Vagina (tissue), 2 donors: ENCODE measurements around the gene CMTM4. TPM values are rescaled to one million over a fixed set of nuclear protein-coding genes. Genes with fewer than 3 reads are reported as not detected.

Source experiments
- DNase-seq, 2 donors: peaks; one replicate each; pipeline ENCODE4 v3.0.0-alpha.2; 2017; ENCODE audit errors: extremely low spot score in 2 of 2
- H3K27ac ChIP-seq: fragments of 200-600 bp; sonication (generic); one replicate; pipeline ENCODE4 v1.5.1; 2019
- H3K27me3 ChIP-seq: fragments of 200-600 bp; sonication (generic); one replicate; pipeline ENCODE4 v1.5.1; 2019
- H3K36me3 ChIP-seq, 2 donors: fragments of 200-600 bp; sonication (generic); one replicate each; pipeline ENCODE4 v1.5.1; 2017 to 2019
- H3K4me1 ChIP-seq: fragments of 200-600 bp; sonication (generic); one replicate; pipeline ENCODE4 v1.5.1; 2019
- H3K4me3 ChIP-seq, 2 donors: fragments of 200-600 bp; sonication (generic); 1 replicate in 1 of 2; 2 replicates in 1 of 2; pipeline ENCODE4 v1.5.1; 2016 to 2019
- H3K9me3 ChIP-seq: fragments of 200-600 bp; sonication (generic); one replicate; pipeline ENCODE4 v1.5.1; 2019
- CTCF ChIP-seq, 3 experiments: fragments of 450-650 bp in 2 of 3; fragments of 200-600 bp in 1 of 3; sonication (generic) in 1 of 3; IDR thresholded peaks; one replicate each; pipeline ENCODE4 v1.5.1; 2017 to 2019; ENCODE audit warnings: antibody characterized with exemption in 3 of 3, mild to moderate bottlenecking in 2 of 3, moderate library complexity in 2 of 3
- POLR2A ChIP-seq, 2 donors: fragments of 450-650 bp; IDR thresholded peaks; one replicate each; pipeline ENCODE4 v1.6.1; 2017; ENCODE audit warnings: antibody characterized with exemption in 2 of 2, mild to moderate bottlenecking in 2 of 2, moderate library complexity in 2 of 2
- POLR2AphosphoS5 ChIP-seq, 2 donors: sonication (generic); formaldehyde crosslinking; IDR thresholded peaks; one replicate each; pipeline ENCODE4 v1.9.0; 2017; ENCODE audit warnings: antibody characterized with exemption in 2 of 2, mild to moderate bottlenecking in 2 of 2, low read depth in 1 of 2; ENCODE audit not compliant: insufficient read depth in 1 of 2
- intact Hi-C: fragments of 100-400 bp; cut with DNase I; formaldehyde crosslinking; loops from one replicate; pipeline ENCODE4 v1.15.1; 2023
- total RNA-seq: library from RNA; depleted of rRNA; stranded (reverse); fragments of >200 nt; gene quantifications from one replicate; pipeline ENCODE4 v1.2.3, GENCODE V29; 2016

CMTM4 gene
- total RNA-seq, result 15.7 TPM

GRCh38 chr16:66696669-66697630 lies at the start of gene CMTM4:
TSS of gene CMTM4 (minus strand) at chr16:66696743. CDS start at chr16:66696525, 218 bp downstream.
- Histone ChIP-seq H3K27me3 (no peaks in the 10 kb centered on the region), H3K9me3 (no peaks in the 10 kb centered on the region), H3K4me1 (peaks cover 26% of the 10 kb centered on the region), H3K27ac (peak within 1 kb of the TSS; percentile 91), H3K36me3 (no peaks in the 10 kb centered on the region), H3K4me3 (peak within 1 kb of the TSS; percentile 64 to 98)
- intact Hi-C loops, result loop anchor here (5.0 kb wide), 1 partner anchor 220 kb away; no protein-coding TSS in a partner anchor
- TF ChIP-seq CTCF (IDR thresholded peaks at IDR 0.05), result no peak
- peak in 1 of 2 donors; percentile 8 for TF ChIP-seq POLR2A (IDR thresholded peaks at IDR 0.05)
- TF ChIP-seq POLR2AphosphoS5 (IDR thresholded peaks at IDR 0.05; ENCODE audit: insufficient read depth in 1 of 2, low read depth in 1 of 2), result peak in 1 of 2 donors; percentile 63
- no peak for DNase-seq

GRCh38 chr16:66746048-66746447 lies 49.5 kb upstream of the CMTM4 start:
- DNase-seq, result no peak
- TF ChIP-seq CTCF (IDR thresholded peaks at IDR 0.05), result no peak
- TF ChIP-seq POLR2A (IDR thresholded peaks at IDR 0.05), result no peak
- TF ChIP-seq POLR2AphosphoS5 (IDR thresholded peaks at IDR 0.05; ENCODE audit: insufficient read depth in 1 of 2, low read depth in 1 of 2), result no peak
- Histone ChIP-seq H3K36me3 (peaks cover 4 to 40% of the 10 kb centered on the region in 2 donors), H3K27me3 (no peaks in the 10 kb centered on the region), H3K27ac (no peak overlapping the region), H3K9me3 (no peaks in the 10 kb centered on the region), H3K4me1 (peaks cover 59% of the 10 kb centered on the region), H3K4me3 (no peak overlapping the region)
- intact Hi-C loops, result no loop called here

- Histone ChIP-seq H3K9me3 (no peaks in the 10 kb centered on the region), H3K27me3 (no peaks in the 10 kb centered on the region), H3K4me3 (no peak overlapping the region), H3K4me1 (peaks cover 50% of the 10 kb centered on the region), H3K27ac (peak overlapping the region; percentile 90), H3K36me3 (peaks cover 4 to 38% of the 10 kb centered on the region in 2 donors)
- TF ChIP-seq CTCF (IDR thresholded peaks at IDR 0.05) (no peak), POLR2AphosphoS5 (IDR thresholded peaks at IDR 0.05; ENCODE audit: insufficient read depth in 1 of 2, low read depth in 1 of 2) (no peak), POLR2A (IDR thresholded peaks at IDR 0.05) (no peak)
- intact Hi-C loops, result no loop called here
- DNase-seq, result peak in 1 of 2 donors; percentile 47
Observed at GRCh38 chr16:66741950-66742808, 45.6 kb upstream of the CMTM4 start.

GRCh38 chr16:66741169-66741900 lies 44.8 kb upstream of the CMTM4 start:
- H3K27ac ChIP-seq, result peak overlapping the region; percentile 90
- H3K9me3 ChIP-seq, result no peaks in the 10 kb centered on the region
- TF ChIP-seq POLR2AphosphoS5 (IDR thresholded peaks at IDR 0.05; ENCODE audit: insufficient read depth in 1 of 2, low read depth in 1 of 2) (peak; percentile 67 to 75), POLR2A (IDR thresholded peaks at IDR 0.05) (no peak)
- peaks cover 45% of the 10 kb centered on the region for H3K4me1 ChIP-seq
- H3K4me3 ChIP-seq, result peak overlapping the region in 1 of 2 donors; percentile 3
- DNase-seq, result no peak
- no peaks in the 10 kb centered on the region for H3K27me3 ChIP-seq
- intact Hi-C loops, result no loop called here
- peaks cover 4 to 38% of the 10 kb centered on the region in 2 donors for H3K36me3 ChIP-seq
